HG02973 (cell line): ENCODE data around the gene FAAP100.
A peak's percentile ranks its signal among the peaks of the same experiment; 100 is the strongest.
"Not testable (repeated sequence)": the region's sequence is repeated elsewhere in the genome, so short reads cannot be mapped to it uniquely, and the experiment has no call there.

Experiments
- ATAC-seq: cut with Tn5 transposase; IDR thresholded peaks from one replicate; pipeline ENCODE4 v1.9.1; 2021; ENCODE audit warnings: moderate library complexity; ENCODE audit not compliant: unreplicated experiment

Gene FAAP100, protein sequence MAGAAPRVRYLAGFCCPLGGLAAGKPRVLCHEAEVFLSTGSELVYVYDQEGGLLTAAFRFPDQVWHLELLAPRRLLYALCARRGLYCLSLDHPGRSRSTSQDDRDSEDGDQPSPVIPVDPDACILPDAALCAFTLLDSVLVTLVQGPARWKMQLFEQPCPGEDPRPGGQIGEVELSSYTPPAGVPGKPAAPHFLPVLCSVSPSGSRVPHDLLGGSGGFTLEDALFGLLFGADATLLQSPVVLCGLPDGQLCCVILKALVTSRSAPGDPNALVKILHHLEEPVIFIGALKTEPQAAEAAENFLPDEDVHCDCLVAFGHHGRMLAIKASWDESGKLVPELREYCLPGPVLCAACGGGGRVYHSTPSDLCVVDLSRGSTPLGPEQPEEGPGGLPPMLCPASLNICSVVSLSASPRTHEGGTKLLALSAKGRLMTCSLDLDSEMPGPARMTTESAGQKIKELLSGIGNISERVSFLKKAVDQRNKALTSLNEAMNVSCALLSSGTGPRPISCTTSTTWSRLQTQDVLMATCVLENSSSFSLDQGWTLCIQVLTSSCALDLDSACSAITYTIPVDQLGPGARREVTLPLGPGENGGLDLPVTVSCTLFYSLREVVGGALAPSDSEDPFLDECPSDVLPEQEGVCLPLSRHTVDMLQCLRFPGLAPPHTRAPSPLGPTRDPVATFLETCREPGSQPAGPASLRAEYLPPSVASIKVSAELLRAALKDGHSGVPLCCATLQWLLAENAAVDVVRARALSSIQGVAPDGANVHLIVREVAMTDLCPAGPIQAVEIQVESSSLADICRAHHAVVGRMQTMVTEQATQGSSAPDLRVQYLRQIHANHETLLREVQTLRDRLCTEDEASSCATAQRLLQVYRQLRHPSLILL

DNA sequence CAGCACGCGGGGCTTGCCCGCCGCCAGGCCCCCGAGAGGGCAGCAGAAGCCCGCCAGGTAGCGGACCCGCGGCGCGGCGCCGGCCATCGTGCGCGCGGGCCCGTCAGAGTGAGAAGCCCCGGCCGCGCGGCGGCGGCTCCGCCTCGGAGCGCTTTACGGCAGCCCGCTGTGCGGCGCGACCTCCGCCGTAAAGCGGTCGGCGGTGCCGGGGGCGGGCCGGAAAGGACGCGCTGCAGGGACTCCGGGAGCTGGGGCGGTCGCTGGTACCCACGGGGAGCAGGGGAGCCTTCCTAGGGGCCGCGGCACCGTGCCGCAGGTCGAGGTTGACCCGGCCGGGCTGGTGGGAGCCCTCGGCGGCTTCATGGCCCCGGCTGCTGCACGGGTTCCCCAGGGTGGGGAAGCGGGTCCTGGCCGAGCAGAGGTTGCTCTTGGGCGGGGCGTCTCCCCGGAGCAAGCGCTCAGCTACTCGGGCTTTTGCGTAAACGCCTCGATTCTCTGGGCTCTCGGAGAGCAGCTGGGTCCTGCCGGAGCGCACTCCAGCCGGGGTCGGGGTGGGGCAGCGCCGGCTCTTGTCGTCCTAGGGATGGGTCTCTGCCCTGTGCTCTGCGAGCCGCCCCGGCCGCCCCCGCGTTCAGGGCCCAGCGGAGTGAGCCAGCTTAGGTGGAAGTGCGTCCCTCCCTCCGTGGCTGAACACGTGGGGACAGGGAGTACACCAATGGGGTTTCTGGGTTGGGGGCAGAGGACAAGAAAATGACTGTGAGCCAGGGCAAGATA lies at the start of gene FAAP100:
Gene FAAP100, minus strand, starts transcription at position 110 of the 774 bp plus-strand sequence. Its CDS starts 23 bp downstream, at position 87.
- ATAC-seq: peak; percentile 35

DNA sequence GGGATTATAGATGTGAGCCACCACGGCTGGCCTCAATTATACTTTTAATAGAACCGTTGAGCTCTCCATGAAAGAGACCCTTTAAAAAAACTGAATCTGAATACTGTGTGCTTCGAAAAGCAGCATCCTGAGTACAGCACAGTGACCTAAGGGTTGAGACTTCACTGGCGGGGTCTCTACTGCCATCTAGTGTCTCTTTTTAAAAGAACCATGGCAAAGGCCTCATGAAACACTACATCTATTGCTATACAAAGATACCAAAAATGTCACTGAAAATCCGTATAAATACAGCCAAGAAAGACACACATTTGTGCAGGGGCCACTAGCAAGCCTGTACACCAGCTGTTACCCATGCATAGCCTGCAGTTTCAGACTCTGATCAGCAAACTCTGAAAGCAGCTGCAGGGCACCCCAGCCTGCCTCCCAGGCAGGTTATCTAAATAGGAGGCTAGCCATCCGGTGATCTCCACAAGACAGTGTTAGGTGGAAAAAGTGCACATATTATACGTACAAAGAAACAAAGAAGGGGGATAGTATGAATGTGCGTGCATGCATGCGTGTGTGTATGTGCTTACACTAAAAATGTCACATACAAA lies 49.5 kb upstream of the FAAP100 start:
- ATAC-seq: no peak

DNA sequence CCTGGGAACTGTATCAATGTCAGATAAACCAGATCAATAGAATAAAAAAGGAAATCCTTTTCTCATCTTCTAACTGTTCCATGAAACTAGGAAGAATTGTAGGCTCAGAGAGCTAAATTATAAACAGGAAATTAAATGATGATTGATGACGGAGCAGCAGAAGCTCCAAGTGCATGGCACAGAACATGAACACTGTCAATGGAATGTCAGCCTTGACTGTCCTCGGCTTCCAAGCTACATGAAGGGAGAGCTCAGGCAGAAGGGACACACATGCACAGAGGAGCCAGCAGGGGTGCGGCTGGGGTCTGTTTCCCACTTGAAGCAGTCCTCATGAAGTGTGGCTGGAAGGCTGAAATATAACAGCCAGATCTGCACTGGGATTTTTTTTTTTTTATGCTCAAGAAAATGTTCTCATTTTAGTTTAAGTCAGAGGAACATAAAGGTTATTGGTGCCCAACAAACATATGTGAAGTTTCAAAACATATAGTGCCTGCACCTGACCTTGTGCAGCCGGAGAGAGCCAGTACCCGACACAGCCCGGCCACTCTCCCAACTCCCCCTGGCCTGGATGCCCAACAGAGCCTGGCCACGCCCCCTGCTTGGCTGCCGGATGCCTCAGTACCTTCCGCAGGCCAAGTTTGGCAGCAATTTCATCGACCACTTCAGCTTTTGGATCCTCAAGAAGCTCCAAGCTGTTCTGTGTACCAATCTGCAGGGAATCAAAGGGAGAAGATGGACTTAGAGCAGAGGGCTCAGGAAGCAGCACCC lies 47.8 kb upstream of the FAAP100 start:
- ATAC-seq: no peak

DNA sequence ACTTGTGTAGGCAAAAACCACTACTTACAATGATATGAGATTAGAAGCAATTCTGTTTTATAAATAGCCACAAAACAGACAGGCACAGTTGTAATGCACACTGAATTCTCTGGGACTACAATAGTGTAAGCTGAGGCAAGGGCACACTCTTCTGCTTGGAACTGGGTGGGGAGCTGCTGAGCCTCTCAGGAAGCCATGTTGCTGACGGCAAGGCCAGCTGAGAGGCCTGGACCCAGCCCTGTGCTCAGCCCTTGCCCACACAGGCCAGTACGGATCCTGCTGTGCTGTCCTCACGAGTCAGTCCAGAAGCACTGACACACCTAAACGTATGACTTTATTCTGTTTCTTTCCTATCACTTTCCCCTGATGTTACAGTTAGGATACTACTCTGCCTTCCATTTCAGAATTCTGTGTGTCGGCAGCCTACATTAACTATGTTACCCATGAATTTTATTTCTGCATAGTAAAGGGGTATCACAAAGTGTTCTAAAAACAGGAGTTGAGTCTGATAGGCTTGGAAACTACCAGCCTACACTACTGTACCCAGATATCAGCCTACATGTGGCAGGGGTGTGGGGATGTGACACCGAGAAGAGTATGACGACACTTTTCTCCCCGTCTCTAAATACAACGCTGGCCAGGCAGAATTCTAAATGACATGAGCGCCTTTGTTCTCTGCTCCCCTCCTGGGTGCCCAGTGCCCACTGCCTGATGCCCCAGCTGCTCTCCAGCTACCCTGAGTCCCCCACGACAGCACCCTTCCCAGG lies 41.1 kb upstream of the FAAP100 start:
- ATAC-seq: no peak

DNA sequence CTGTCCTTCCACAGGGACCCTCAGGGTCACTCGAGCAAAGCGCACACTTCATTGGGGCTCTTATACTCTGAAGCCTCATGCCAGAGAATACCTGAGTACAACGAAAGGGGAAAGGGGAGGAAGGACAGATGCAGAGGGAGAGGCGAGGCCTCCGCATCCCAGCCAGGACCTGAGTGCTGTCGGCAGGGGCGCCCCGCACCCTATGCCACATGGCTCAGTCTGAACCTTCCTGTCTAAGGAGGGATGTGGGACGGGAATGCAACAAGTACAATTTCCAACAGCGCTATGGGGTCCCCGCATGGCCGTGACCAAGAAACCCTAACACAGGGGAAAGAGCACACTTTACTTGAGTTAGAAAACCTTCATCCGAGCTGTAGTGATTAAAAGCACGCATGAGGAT lies 39.8 kb upstream of the FAAP100 start:
- ATAC-seq: no peak

DNA sequence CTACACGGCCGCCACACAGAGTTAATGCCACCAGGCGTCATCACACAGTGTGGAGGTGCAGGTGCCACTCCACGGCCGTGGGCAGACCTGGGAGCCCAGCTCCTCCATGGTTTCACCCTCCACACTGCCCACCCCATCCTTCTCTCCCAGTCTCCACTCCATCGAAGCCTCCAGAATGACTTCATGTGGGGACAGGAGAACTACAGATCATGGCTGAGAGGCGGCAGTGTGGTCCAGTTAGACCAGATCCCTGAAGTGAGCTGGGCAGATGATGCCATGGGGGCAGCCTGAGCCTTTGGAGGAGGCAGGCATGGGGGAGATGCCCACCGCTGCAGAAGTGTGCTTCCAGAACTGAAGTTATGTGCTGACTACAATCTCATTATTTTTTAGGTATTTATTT lies 38.0 kb upstream of the FAAP100 start:
- no peak for ATAC-seq

DNA sequence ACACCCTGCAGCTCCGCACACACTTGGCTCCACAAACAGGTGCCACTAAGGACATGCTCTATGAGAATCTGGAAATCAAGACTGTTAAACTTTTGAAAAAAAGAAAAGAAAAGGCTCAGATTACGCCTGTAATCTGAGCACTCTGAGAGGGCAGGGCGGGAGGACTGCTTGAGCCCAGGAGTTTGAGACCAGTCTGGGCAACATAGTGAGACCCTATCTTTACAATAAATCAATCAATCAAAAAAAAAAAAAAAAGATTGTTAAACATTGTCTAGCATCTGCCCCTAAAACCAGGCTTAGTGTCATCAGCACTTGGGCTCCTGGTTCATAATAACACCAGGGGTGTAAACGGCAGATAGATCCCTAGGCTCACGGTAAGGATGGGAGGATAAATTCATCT lies 37.5 kb upstream of the FAAP100 start:
- no peak for ATAC-seq

DNA sequence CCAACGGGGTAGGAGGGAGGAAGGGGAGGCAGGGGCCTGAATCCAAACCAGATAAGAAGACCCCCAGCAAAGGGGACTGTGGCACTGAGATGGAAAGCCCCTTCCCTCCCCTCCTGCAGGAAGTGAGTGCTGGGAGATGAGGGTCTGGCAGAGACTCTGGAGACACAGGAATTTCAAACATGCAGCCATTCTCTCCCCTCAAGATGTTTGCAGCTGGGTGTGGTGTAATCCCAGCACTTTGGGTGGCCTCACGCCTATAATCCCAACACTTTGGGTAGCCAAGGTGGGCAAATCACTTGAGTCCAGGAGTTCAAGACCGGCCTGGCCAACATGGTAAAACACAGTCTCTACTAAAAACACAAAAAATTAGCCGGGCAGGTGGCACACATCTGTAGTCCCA lies 33.9 kb upstream of the FAAP100 start:
- ATAC-seq: no peak

DNA sequence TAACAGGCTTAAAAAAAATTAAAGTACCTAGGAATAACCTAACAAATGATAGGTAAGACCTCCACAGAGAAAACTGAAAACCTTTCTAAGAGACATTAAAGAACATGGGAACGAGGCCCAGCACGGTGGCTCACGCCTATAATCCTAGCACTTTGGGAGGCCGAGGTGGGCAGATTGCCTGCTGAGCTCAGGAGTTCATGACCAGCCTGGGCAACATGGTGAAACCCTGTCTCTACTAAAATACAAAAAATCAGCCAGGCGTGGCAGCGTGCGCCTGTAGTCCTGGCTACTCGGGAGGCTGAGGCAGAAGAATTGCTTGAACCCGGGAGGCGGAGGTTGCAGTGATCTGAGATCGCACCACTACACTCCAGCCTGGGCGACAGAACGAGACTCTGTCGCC lies 32.6 kb upstream of the FAAP100 start:
- not testable (repeated sequence) for ATAC-seq

DNA sequence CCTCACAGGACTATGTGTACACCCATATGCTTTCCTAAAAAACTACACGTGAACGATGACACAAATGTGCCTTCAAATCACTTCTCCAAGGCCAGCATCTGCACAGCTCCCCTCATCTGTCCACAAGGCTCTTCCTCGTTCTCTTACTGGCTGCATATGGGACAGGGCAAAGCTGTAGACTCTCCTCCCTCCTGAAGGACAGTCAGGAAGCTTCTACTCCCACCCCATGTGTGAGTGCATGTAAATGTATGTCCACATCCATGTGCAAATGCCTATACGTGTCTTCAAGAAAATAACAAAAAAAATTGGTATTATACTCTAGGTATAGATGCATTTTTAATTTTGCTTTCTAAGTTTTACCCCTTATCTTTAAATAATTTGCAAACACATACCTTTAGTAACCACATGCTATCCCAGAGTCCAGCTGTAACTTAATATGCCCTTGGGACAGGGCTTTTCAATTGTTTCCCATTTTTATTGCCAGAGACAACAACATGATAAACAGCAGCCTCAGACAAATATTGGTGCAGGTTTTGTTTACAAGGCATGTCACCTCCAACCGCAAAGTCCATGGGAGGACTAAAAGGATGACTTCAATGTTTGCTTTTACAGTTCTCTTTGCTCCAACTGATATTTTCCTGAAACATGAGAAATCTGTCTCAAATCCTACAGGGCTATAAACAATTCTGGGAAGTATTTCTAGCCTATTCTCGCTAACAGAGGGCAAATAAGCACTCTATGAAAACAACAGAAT lies 31.6 kb upstream of the FAAP100 start:
- ATAC-seq: no peak

DNA sequence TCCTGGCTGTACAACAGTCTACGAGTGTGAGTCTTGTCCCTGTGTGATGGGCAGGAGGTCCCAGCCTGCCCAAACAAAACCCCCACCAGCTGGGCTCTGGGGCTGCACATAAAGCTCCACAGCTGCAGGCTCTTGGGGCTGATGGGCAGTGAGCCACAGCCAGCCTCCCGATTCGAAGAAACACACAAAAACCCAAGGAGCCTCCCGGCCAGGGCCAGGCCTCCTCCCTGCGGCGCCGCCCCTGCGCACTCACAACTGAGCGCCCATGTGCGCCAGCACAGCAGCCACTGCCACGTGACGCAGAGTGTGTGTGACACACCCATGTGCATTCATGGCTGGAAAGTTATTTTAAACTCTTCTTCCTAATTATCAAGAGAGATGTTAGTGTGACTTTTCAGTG lies 30.6 kb upstream of the FAAP100 start:
- no peak for ATAC-seq

DNA sequence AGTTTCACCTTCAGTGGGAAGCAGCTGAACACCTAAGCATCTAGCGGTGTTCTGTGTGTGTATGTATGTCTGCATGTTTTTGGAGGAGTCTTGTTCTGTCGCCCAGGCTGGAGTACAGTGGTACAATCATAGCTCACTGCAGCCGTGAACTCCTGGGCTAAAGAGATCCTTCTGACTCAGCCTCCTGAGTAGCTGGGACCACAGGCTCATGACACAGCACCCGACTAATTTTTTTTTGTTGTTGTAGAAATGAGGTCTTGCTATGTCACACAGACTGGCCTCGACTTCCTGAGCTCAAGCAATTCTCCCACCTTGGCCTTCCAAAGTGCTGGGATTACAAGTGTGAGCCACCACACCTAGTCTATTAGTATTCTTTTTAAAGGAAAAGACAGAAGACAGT lies 30.2 kb upstream of the FAAP100 start:
- ATAC-seq: no peak

DNA sequence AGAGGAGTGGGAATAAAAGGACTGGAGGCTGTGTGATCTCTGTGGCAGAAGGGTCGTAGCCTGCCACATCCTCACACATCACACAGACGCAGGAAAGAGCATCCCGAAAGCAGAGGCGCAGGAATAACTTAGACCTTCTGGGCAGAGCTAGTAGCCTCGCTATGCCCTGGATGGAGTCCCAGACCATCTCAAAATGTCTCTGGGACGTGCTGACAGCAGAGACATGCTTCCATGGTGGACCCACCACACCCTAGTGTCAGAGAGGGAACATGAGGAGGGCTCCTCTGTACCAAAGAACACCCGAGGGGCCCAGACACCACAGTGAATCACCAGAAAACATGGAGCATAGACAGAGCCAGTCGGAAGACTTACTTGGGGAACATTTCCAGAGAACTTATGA lies 29.6 kb upstream of the FAAP100 start:
- no peak for ATAC-seq

DNA sequence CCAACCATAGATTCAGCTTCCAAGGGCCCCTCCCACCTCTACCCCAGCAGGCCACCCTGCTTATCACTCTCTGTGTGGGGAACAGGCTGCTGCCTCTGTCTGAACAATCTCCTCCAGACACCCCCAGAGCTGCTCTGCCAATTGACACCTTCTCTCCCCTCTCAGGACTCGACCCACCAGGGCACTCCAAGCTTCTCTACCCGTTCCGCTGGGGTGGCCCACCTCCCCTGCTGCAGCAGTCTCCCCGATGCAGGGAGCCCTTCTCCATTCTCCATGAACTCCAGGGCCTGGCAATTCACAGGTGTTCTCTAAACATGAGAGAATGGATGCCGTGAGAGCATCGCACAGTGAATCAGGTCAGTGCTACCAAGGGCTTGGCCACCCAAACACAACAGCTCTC lies 28.3 kb upstream of the FAAP100 start:
- no peak for ATAC-seq

DNA sequence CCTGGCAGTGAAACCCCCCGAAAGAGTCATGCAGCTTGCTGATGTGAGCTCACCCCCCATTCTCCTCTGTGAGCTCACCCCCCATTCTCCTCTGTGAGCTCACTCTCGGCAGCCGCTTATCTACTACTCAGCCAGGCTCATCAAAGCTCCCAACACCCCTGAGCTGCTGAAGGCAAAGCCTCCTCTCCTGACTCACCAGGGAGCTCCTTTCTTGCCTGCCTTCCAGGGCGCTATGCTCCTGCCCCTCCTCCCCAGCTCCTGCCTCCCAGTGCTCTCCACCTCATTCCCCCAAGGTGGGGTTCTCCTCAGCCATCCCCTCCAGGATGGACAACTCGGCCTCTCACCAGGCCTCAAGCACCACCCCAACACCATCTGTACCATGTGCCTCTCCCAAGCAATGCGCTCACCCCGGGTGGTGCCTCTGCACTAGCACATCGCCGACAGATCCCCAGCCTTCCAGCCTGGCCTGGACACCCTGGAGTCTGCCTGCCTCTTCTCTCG lies 27.7 kb upstream of the FAAP100 start:
- ATAC-seq: no peak

DNA sequence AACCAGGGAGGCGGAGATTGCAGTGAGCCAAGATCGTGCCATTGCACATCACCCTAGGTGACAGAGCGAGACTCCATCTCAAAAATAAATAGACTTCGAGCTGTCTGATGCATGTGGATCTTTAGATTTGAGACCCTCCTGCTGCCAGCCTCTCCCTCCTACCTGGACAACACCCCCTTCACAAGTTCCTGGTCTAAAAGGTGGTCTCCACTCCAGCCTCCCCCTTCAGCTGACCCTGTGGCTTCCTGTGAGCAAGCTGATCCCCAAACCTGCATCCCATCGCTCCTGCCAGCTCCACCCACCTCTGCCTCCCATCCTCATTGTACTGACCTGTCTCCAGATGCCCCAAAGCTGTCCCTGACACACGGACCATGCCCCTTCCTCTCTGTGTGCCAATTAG lies 27.1 kb upstream of the FAAP100 start:
- no peak for ATAC-seq

DNA sequence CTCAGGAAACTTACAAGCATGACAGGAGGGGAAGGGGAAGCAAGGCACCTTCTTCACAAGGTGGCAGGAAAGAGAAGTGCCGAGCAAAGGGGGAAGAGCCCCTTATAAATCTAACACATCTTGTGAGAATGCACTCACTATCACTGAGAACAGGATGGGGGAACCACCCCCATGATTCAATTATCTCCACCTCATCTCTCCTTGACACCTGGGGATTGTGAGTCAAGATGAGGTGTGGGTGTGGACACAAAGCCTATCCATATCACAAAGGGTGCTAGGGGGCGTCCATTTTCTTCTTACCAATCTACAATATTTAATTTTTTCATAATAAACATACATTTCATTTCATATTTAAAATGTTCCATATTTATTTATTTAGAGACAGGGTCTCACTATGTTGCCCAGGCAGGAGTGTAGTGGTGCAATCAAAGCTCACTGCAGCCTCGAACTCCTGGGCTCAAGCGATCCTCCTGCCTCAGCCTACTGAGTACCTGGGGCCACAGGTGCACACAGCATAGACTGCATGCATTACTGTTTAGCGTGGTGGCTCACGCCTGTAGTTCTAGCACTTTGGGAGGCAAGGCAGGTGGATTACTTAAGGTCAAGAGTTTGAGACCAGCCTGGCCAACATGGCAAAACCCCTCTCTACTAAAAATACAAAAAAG lies 26.5 kb upstream of the FAAP100 start:
- ATAC-seq: no peak

DNA sequence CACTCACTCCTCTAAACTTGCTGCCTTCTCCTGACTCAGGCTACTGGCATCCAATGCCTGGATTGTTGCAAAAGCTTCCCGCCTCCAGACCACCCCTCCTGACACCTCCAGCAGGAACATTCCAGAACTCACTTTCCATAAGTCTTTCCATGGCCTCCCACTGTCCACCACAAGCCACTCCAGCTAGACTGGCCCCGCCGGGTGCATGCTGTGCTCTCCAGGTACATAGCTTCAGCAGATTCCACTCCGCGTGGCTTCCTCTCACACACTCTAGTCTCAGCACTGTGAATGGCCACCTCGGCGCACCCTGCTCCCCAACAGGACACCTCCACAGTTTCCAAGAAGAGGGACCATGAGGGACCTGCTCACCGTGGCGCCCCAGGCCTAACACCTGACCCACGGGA lies 25.9 kb upstream of the FAAP100 start:
- ATAC-seq: no peak
